Measurements from ENCODE around the gene ERC2.

ERC2 gene

GRCh38 chr3:56061279-56061626 lies 407.0 kb downstream of the ERC2 start:
- H4K20me1 ChIP-seq (ENCODE audit: low read depth, low read length): no peaks in the 10 kb centered on the region
- 0 out of 2 replicates have a peak, but pooled peaks cover 2% of the 10 kb centered on the region for H3K27me3 ChIP-seq (ENCODE audit: low read length)
- no peaks in the 10 kb centered on the region for H3F3A ChIP-seq (ENCODE audit: insufficient read depth)
- no peak overlapping the region for H2AFZ ChIP-seq (ENCODE audit: low read depth, low read length, severe bottlenecking)
- H3K9me3 ChIP-seq (ENCODE audit: insufficient read depth, low read length): no peaks in the 10 kb centered on the region
- no peaks in the 10 kb centered on the region for H3K9me2 ChIP-seq (replicated peaks; ENCODE audit: insufficient read depth, low read length)
- no peak overlapping the region for H3K4me2 ChIP-seq (ENCODE audit: low read depth, low read length, poor library complexity, severe bottlenecking)
- no peak overlapping the region for H3K4me3 ChIP-seq (ENCODE audit: insufficient read depth, low read length, poor library complexity, severe bottlenecking)
- TF ChIP-seq EZH2phosphoT487 (conservative IDR thresholded peaks at IDR 0.05; ENCODE audit: low read length): no peak
- TF ChIP-seq CTCF (IDR thresholded peaks at IDR 0.05; ENCODE audit: insufficient read depth, low read length, poor library complexity, severe bottlenecking): no peak
- H3K27ac ChIP-seq (ENCODE audit: low read depth, low read length): no peak overlapping the region
- no peak overlapping the region for H3K9ac ChIP-seq (ENCODE audit: low read length)
- H3K36me3 ChIP-seq (ENCODE audit: low read length): no peaks in the 10 kb centered on the region
- no peaks in the 10 kb centered on the region for H3K79me2 ChIP-seq (ENCODE audit: insufficient read depth, low read length)

- Histone ChIP-seq H3K9me2 (replicated peaks; ENCODE audit: insufficient read depth, low read length) (no peaks in the 10 kb centered on the region), H3K27ac (ENCODE audit: low read depth, low read length) (no peak overlapping the region), H3K4me3 (ENCODE audit: insufficient read depth, low read length, poor library complexity, severe bottlenecking) (no peak overlapping the region), H3K27me3 (ENCODE audit: low read length) (0 out of 2 replicates have a peak, but pooled peaks cover 2% of the 10 kb centered on the region), H3K9ac (ENCODE audit: low read length) (no peak overlapping the region), H4K20me1 (ENCODE audit: low read depth, low read length) (no peaks in the 10 kb centered on the region), H3K36me3 (ENCODE audit: low read length) (no peaks in the 10 kb centered on the region), H2AFZ (ENCODE audit: low read depth, low read length, severe bottlenecking) (no peak overlapping the region), H3K4me2 (ENCODE audit: low read depth, low read length, poor library complexity, severe bottlenecking) (no peak overlapping the region), H3K79me2 (ENCODE audit: insufficient read depth, low read length) (no peaks in the 10 kb centered on the region), H3K9me3 (ENCODE audit: insufficient read depth, low read length) (no peaks in the 10 kb centered on the region), H3F3A (ENCODE audit: insufficient read depth) (no peaks in the 10 kb centered on the region)
- no peak for TF ChIP-seq EZH2phosphoT487 (conservative IDR thresholded peaks at IDR 0.05; ENCODE audit: low read length)
- no peak for TF ChIP-seq CTCF (IDR thresholded peaks at IDR 0.05; ENCODE audit: insufficient read depth, low read length, poor library complexity, severe bottlenecking)
Measured at GRCh38 chr3:56060521-56061278, 407.6 kb downstream of the ERC2 start.

GRCh38 chr3:56059731-56060130 lies 408.5 kb downstream of the ERC2 start:
- no peaks in the 10 kb centered on the region for H3K9me2 ChIP-seq (replicated peaks; ENCODE audit: insufficient read depth, low read length)
- H3K4me3 ChIP-seq (ENCODE audit: insufficient read depth, low read length, poor library complexity, severe bottlenecking): no peak overlapping the region
- H3K27me3 ChIP-seq (ENCODE audit: low read length): 0 out of 2 replicates have a peak, but pooled peaks cover 2% of the 10 kb centered on the region
- H3K36me3 ChIP-seq (ENCODE audit: low read length): no peaks in the 10 kb centered on the region
- H4K20me1 ChIP-seq (ENCODE audit: low read depth, low read length): no peaks in the 10 kb centered on the region
- TF ChIP-seq CTCF (IDR thresholded peaks at IDR 0.05; ENCODE audit: insufficient read depth, low read length, poor library complexity, severe bottlenecking) (no peak), EZH2phosphoT487 (conservative IDR thresholded peaks at IDR 0.05; ENCODE audit: low read length) (no peak)
- H2AFZ ChIP-seq (ENCODE audit: low read depth, low read length, severe bottlenecking): no peak overlapping the region
- no peaks in the 10 kb centered on the region for H3F3A ChIP-seq (ENCODE audit: insufficient read depth)
- no peak overlapping the region for H3K27ac ChIP-seq (ENCODE audit: low read depth, low read length)
- H3K9ac ChIP-seq (ENCODE audit: low read length): no peak overlapping the region
- no peaks in the 10 kb centered on the region for H3K79me2 ChIP-seq (ENCODE audit: insufficient read depth, low read length)
- no peak overlapping the region for H3K4me2 ChIP-seq (ENCODE audit: low read depth, low read length, poor library complexity, severe bottlenecking)
- no peaks in the 10 kb centered on the region for H3K9me3 ChIP-seq (ENCODE audit: insufficient read depth, low read length)

Data from SU-DHL-6 (cell line).